ENCODE measurements around the gene UNC80. TPM values are rescaled to one million over a fixed set of nuclear protein-coding genes. Genes with fewer than 3 reads are reported as not detected.

UNC80 gene
- polyA plus RNA-seq, 1 donor from 2014 or later, result 10.4 TPM

DNA sequence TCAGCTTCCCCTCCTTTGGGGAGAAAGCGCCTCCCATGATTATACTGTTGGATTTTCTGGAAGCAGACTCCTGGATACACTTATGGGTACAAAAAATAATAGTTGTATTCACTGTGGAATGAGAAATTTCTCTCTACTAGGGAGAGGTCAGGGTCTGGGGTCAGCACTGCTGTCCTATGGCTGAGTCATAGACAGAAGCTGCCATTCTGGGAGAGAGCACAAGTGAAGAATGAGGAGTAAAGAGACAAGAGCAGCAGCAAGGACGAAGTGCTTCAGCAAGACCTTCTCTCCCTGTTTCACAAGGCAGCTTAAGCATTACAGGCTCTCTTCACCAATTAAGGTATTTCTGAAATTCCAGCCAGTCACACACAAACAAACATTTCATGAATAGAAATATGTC is 10.1 kb upstream of the UNC80 start:
- Histone ChIP-seq H3K9me3 (ENCODE audit: low read length) (peaks cover 3% of the 10 kb centered on the region), H3K4me2 (ENCODE audit: low read length) (no peak overlapping the region), H3K9ac (ENCODE audit: low read length) (no peak overlapping the region), H2AFZ (ENCODE audit: low read depth, low read length) (no peak overlapping the region), H3K36me3 (ENCODE audit: insufficient read depth, low read length) (no peaks in the 10 kb centered on the region), H3K27ac (ENCODE audit: low read length) (no peak overlapping the region), H3K27me3 (ENCODE audit: insufficient read depth, low read depth, low read length) (no peaks in the 10 kb centered on the region), H4K20me1 (ENCODE audit: insufficient read depth) (no peaks in the 10 kb centered on the region), H3K4me3 (ENCODE audit: low read length) (no peak overlapping the region), H3K79me2 (replicated peaks; ENCODE audit: insufficient read depth, low read length) (no peaks in the 10 kb centered on the region), H3F3A (ENCODE audit: insufficient read depth, low read length, poor library complexity, severe bottlenecking) (no peaks in the 10 kb centered on the region), H3K9me2 (ENCODE audit: insufficient read depth, low read length) (no peaks in the 10 kb centered on the region)
- TF ChIP-seq POLR2AphosphoS5 (IDR thresholded peaks at IDR 0.05) (no peak), TAF1 (IDR thresholded peaks at IDR 0.05; ENCODE audit: low read depth) (no peak), EP300 (conservative IDR thresholded peaks at IDR 0.05; ENCODE audit: poor library complexity, severe bottlenecking) (no peak), RAD21 (conservative IDR thresholded peaks at IDR 0.05) (no peak)
- TF ChIP-seq, protein P1, sequence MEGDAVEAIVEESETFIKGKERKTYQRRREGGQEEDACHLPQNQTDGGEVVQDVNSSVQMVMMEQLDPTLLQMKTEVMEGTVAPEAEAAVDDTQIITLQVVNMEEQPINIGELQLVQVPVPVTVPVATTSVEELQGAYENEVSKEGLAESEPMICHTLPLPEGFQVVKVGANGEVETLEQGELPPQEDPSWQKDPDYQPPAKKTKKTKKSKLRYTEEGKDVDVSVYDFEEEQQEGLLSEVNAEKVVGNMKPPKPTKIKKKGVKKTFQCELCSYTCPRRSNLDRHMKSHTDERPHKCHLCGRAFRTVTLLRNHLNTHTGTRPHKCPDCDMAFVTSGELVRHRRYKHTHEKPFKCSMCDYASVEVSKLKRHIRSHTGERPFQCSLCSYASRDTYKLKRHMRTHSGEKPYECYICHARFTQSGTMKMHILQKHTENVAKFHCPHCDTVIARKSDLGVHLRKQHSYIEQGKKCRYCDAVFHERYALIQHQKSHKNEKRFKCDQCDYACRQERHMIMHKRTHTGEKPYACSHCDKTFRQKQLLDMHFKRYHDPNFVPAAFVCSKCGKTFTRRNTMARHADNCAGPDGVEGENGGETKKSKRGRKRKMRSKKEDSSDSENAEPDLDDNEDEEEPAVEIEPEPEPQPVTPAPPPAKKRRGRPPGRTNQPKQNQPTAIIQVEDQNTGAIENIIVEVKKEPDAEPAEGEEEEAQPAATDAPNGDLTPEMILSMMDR (IDR thresholded peaks at IDR 0.05; ENCODE audit: poor library complexity, severe bottlenecking), result no peak

DNA sequence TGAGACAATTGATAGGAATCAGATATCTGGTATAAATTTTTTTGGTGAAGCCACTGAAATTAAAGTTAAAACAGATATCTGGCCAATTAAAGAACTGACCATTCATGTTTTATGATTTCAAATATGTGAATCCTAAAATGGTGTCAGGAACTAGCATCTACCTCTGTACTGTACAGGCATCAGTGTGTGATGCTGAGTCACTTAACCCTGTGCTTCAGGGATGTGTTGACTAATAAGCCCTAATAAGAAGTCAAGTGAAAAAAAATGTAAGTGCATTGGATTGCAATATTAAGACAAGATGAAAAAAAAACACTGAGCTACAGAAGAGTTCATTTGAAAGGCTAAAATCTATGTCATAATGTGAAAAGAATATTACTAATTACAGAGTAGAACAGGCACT is 9.1 kb upstream of the UNC80 start:
- no peak overlapping the region for H3K4me3 ChIP-seq (ENCODE audit: low read length)
- H3K27me3 ChIP-seq (ENCODE audit: insufficient read depth, low read depth, low read length), result no peaks in the 10 kb centered on the region
- H3F3A ChIP-seq (ENCODE audit: insufficient read depth, low read length, poor library complexity, severe bottlenecking), result no peaks in the 10 kb centered on the region
- H4K20me1 ChIP-seq (ENCODE audit: insufficient read depth), result no peaks in the 10 kb centered on the region
- no peak for TF ChIP-seq REST (IDR thresholded peaks at IDR 0.05; ENCODE audit: borderline replicate concordance)
- no peak for TF ChIP-seq MXI1 (conservative IDR thresholded peaks at IDR 0.05; ENCODE audit: poor library complexity, severe bottlenecking)
- TF ChIP-seq POLR2AphosphoS5 (IDR thresholded peaks at IDR 0.05), result no peak
- TF ChIP-seq EZH2 (IDR thresholded peaks at IDR 0.05; ENCODE audit: borderline replicate concordance, insufficient read depth, low read length, poor library complexity, severe bottlenecking), result no peak
- no peak for TF ChIP-seq SMC3 (conservative IDR thresholded peaks at IDR 0.05; ENCODE audit: poor library complexity)
- TF ChIP-seq EP300 (conservative IDR thresholded peaks at IDR 0.05; ENCODE audit: poor library complexity, severe bottlenecking), result no peak
- TF ChIP-seq TAF1 (IDR thresholded peaks at IDR 0.05; ENCODE audit: low read depth), result no peak
- TF ChIP-seq RAD21 (conservative IDR thresholded peaks at IDR 0.05), result no peak
- TF ChIP-seq, protein P1 (IDR thresholded peaks at IDR 0.05; ENCODE audit: poor library complexity, severe bottlenecking), result no peak
- H3K79me2 ChIP-seq (replicated peaks; ENCODE audit: insufficient read depth, low read length), result no peaks in the 10 kb centered on the region
- peaks cover 3% of the 10 kb centered on the region for H3K9me3 ChIP-seq (ENCODE audit: low read length)
- no peak overlapping the region for H2AFZ ChIP-seq (ENCODE audit: low read depth, low read length)
- no peak overlapping the region for H3K4me2 ChIP-seq (ENCODE audit: low read length)
- H3K36me3 ChIP-seq (ENCODE audit: insufficient read depth, low read length), result no peaks in the 10 kb centered on the region
- H3K9ac ChIP-seq (ENCODE audit: low read length), result no peak overlapping the region
- H3K27ac ChIP-seq (ENCODE audit: low read length), result no peak overlapping the region
- no peaks in the 10 kb centered on the region for H3K9me2 ChIP-seq (ENCODE audit: insufficient read depth, low read length)
